GM19468 (cell line): Measurements from ENCODE around the gene FBRS.
A peak's percentile ranks its signal among the peaks of the same experiment; 100 is the strongest.
"Not testable (repeated sequence)": the region's sequence is repeated elsewhere in the genome, so short reads cannot be mapped to it uniquely, and the experiment has no call there.

Experiments used
- ATAC-seq: cut with Tn5 transposase; IDR thresholded peaks from one replicate; pipeline ENCODE4 v1.9.1; 2021; ENCODE audit warnings: mild to moderate bottlenecking, moderate library complexity, moderate number of reproducible peaks; ENCODE audit not compliant: unreplicated experiment; ENCODE audit errors: extremely low read depth

Gene FBRS

GRCh38 chr16:30657866-30658730, at the start of gene FBRS:
Gene FBRS (plus strand): TSS chr16:30658431. CDS start chr16:30659519, 1,088 bp downstream.
- peak; percentile 67 for ATAC-seq

GRCh38 chr16:30609002-30609925, 49.0 kb upstream of the FBRS start:
- no peak for ATAC-seq

GRCh38 chr16:30609926-30610839, 48.0 kb upstream of the FBRS start, which contains the start of gene ZNF689:
Gene ZNF689 (minus strand): TSS chr16:30610389. CDS start chr16:30610041, 348 bp downstream.
- ATAC-seq: peak; percentile 39

- no peak for ATAC-seq
Measured at GRCh38 chr16:30615358-30616091, 42.7 kb upstream of the FBRS start.

GRCh38 chr16:30619202-30619601, 39.0 kb upstream of the FBRS start:
- ATAC-seq: no peak

- no peak for ATAC-seq
Measured at GRCh38 chr16:30619638-30620037, 38.6 kb upstream of the FBRS start.

GRCh38 chr16:30620169-30620568, 38.1 kb upstream of the FBRS start:
- ATAC-seq: no peak

- no peak for ATAC-seq
Measured at GRCh38 chr16:30621765-30622164, 36.5 kb upstream of the FBRS start.

- ATAC-seq: no peak
Measured at GRCh38 chr16:30622455-30623032, 35.7 kb upstream of the FBRS start.

- no peak for ATAC-seq
Measured at GRCh38 chr16:30623536-30624283, 34.5 kb upstream of the FBRS start.

- no peak for ATAC-seq
Measured at GRCh38 chr16:30626236-30626635, 32.0 kb upstream of the FBRS start.

- no peak for ATAC-seq
Measured at GRCh38 chr16:30628628-30629540, 29.3 kb upstream of the FBRS start.

GRCh38 chr16:30632454-30632853, 25.8 kb upstream of the FBRS start:
- not testable (repeated sequence) for ATAC-seq

- no peak for ATAC-seq
Measured at GRCh38 chr16:30633526-30633925, 24.7 kb upstream of the FBRS start.

GRCh38 chr16:30636599-30636998, 21.6 kb upstream of the FBRS start:
- no peak for ATAC-seq

GRCh38 chr16:30637139-30637538, 21.1 kb upstream of the FBRS start:
- ATAC-seq: not testable (repeated sequence)

- no peak for ATAC-seq
Measured at GRCh38 chr16:30637944-30638343, 20.3 kb upstream of the FBRS start.
